Measurements from ENCODE around the gene DNAH10. TPM values are rescaled to one million over a fixed set of nuclear protein-coding genes. Genes with fewer than 3 reads are reported as not detected.

The DNAH10 gene
- total RNA-seq, 1 experiment from 2014 or later: 0.39 TPM

DNA sequence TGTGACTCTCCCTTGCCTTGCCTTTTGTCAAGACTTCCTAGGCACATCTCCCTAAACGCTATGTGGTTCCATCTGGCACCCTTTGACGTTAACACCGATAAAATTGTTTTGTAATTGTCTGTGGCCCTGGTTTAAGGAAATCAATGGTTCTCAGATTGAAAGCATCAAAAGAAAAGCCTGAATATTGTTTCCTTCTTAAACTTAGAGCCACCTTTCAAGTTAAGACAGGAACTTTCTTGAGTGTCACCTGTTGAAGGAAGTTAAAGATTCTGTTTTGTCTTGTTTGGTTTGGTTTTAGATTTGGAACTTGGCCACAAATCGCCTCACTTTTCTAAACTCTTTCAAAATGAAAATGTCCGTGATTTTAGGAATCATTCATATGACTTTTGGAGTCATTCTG, 14.8 kb upstream of the DNAH10 start:
- POLR2A ChIA-PET: no interaction called here
- H3K27me3 ChIP-seq (ENCODE audit: control insufficient read depth, insufficient read depth, low read length): no peaks in the 10 kb centered on the region
- ATAC-seq: no peak
- no peaks in the 10 kb centered on the region for H3K4me1 ChIP-seq (ENCODE audit: control insufficient read depth, insufficient read depth, low read length)
- TF ChIP-seq SIN3A (IDR thresholded peaks at IDR 0.05; ENCODE audit: borderline replicate concordance, insufficient read depth, low read depth, low read length) (no peak), POLR2AphosphoS5 (IDR thresholded peaks at IDR 0.05; ENCODE audit: low read depth, low read length) (no peak), TCF7L2 (IDR thresholded peaks at IDR 0.05; ENCODE audit: low read depth, low read length) (no peak)
- TF ChIP-seq, protein P1, sequence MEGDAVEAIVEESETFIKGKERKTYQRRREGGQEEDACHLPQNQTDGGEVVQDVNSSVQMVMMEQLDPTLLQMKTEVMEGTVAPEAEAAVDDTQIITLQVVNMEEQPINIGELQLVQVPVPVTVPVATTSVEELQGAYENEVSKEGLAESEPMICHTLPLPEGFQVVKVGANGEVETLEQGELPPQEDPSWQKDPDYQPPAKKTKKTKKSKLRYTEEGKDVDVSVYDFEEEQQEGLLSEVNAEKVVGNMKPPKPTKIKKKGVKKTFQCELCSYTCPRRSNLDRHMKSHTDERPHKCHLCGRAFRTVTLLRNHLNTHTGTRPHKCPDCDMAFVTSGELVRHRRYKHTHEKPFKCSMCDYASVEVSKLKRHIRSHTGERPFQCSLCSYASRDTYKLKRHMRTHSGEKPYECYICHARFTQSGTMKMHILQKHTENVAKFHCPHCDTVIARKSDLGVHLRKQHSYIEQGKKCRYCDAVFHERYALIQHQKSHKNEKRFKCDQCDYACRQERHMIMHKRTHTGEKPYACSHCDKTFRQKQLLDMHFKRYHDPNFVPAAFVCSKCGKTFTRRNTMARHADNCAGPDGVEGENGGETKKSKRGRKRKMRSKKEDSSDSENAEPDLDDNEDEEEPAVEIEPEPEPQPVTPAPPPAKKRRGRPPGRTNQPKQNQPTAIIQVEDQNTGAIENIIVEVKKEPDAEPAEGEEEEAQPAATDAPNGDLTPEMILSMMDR (IDR thresholded peaks at IDR 0.05): no peak
- TF ChIP-seq, protein P2, sequence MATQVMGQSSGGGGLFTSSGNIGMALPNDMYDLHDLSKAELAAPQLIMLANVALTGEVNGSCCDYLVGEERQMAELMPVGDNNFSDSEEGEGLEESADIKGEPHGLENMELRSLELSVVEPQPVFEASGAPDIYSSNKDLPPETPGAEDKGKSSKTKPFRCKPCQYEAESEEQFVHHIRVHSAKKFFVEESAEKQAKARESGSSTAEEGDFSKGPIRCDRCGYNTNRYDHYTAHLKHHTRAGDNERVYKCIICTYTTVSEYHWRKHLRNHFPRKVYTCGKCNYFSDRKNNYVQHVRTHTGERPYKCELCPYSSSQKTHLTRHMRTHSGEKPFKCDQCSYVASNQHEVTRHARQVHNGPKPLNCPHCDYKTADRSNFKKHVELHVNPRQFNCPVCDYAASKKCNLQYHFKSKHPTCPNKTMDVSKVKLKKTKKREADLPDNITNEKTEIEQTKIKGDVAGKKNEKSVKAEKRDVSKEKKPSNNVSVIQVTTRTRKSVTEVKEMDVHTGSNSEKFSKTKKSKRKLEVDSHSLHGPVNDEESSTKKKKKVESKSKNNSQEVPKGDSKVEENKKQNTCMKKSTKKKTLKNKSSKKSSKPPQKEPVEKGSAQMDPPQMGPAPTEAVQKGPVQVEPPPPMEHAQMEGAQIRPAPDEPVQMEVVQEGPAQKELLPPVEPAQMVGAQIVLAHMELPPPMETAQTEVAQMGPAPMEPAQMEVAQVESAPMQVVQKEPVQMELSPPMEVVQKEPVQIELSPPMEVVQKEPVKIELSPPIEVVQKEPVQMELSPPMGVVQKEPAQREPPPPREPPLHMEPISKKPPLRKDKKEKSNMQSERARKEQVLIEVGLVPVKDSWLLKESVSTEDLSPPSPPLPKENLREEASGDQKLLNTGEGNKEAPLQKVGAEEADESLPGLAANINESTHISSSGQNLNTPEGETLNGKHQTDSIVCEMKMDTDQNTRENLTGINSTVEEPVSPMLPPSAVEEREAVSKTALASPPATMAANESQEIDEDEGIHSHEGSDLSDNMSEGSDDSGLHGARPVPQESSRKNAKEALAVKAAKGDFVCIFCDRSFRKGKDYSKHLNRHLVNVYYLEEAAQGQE (IDR thresholded peaks at IDR 0.05; ENCODE audit: insufficient read depth in 1 of 2, low read depth in 2 of 2, low read length in 1 of 2): no peak
- H3K4me3 ChIP-seq (ENCODE audit: low read depth in 2 of 2, low read length in 2 of 2): no peak overlapping the region
- H3K36me3 ChIP-seq (ENCODE audit: control insufficient read depth, insufficient read depth, low read length): peaks cover 3% of the 10 kb centered on the region
- intact Hi-C loops (cut with micrococcal nuclease; ENCODE audit: unreplicated experiment): no loop called here
- CTCF ChIA-PET: no interaction called here
- no peak for DNase-seq (ENCODE audit: low read depth, low spot score)
- in situ Hi-C loops (cut with HindIII; ENCODE audit: low pct_unique_long_range_greater_than_20kb, low sequenced_read_pairs): no loop called here
- no peak overlapping the region for H3K27ac ChIP-seq (ENCODE audit: low read length)
- no peaks in the 10 kb centered on the region for H3K9me3 ChIP-seq (ENCODE audit: control insufficient read depth, insufficient read depth, low read depth, low read length)
- BruUV-seq (replicated peaks): no TSS peak

DNA sequence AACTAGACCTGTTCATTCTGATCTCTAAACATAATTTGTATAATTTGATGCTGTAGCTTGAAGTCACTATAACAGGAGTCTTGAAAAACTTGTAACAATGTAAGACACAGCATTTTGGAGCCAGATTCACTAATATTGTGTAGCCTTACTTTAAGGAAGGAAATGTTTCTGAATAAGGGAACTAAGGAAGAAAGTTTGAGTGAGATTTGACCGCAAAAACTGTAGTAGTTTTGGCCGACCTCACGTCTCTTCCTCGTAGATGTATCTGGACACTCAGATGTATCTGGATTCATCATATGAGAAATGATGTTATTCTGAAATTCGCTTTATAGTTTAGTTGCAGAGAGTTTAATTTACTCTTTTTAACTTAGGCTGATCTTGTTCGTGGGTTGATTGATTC, 13.9 kb upstream of the DNAH10 start:
- in situ Hi-C loops (cut with HindIII; ENCODE audit: low pct_unique_long_range_greater_than_20kb, low sequenced_read_pairs): no loop called here

More for the DNA sequence above, 13.9 kb upstream of the DNAH10 start:
- BruUV-seq (replicated peaks): no TSS peak
- POLR2A ChIA-PET: no interaction called here
- Histone ChIP-seq H3K36me3 (ENCODE audit: control insufficient read depth, insufficient read depth, low read length) (peaks cover 3% of the 10 kb centered on the region), H3K27ac (ENCODE audit: low read length) (no peak overlapping the region), H3K4me3 (ENCODE audit: low read depth in 2 of 2, low read length in 2 of 2) (no peak overlapping the region), H3K27me3 (ENCODE audit: control insufficient read depth, insufficient read depth, low read length) (no peaks in the 10 kb centered on the region), H3K9me3 (ENCODE audit: control insufficient read depth, insufficient read depth, low read depth, low read length) (no peaks in the 10 kb centered on the region), H3K4me1 (ENCODE audit: control insufficient read depth, insufficient read depth, low read length) (no peaks in the 10 kb centered on the region)
- CTCF ChIA-PET: no interaction called here
- ATAC-seq (no peak), DNase-seq (ENCODE audit: low read depth, low spot score) (no peak)
- intact Hi-C loops (cut with micrococcal nuclease; ENCODE audit: unreplicated experiment): no loop called here
- no peak for TF ChIP-seq TCF7L2 (IDR thresholded peaks at IDR 0.05; ENCODE audit: low read depth, low read length)
- TF ChIP-seq SIN3A (IDR thresholded peaks at IDR 0.05; ENCODE audit: borderline replicate concordance, insufficient read depth, low read depth, low read length): no peak
- TF ChIP-seq, protein P1 (IDR thresholded peaks at IDR 0.05): no peak
- TF ChIP-seq, protein P2 (IDR thresholded peaks at IDR 0.05; ENCODE audit: insufficient read depth in 1 of 2, low read depth in 2 of 2, low read length in 1 of 2): no peak
- TF ChIP-seq POLR2AphosphoS5 (IDR thresholded peaks at IDR 0.05; ENCODE audit: low read depth, low read length): no peak
